Progenitor cell of endocrine pancreas (in vitro differentiated cells): ENCODE measurements around the gene NEURL1B. TPM values are rescaled to one million over a fixed set of nuclear protein-coding genes. Genes with fewer than 3 reads are reported as not detected.

Experiments used
- DNase-seq: peaks from one replicate; pipeline ENCODE4 v3.0.0; 2021; ENCODE audit warnings: low spot score; ENCODE audit not compliant: unreplicated experiment
- H3K27ac Mint-ChIP-seq: 2 replicates; pipeline ENCODE4 v1.8.0; 2021; ENCODE audit warnings: mild to moderate bottlenecking, moderate library complexity, mixed read lengths
- H3K27me3 Mint-ChIP-seq: 2 replicates; pipeline ENCODE4 v1.8.0; 2021; ENCODE audit warnings: mixed read lengths
- H3K36me3 Mint-ChIP-seq: 2 replicates; pipeline ENCODE4 v1.8.0; 2022; ENCODE audit warnings: mixed read lengths; ENCODE audit not compliant: insufficient read depth
- H3K4me1 Mint-ChIP-seq: 2 replicates; pipeline ENCODE4 v1.8.0; 2021; ENCODE audit warnings: low read depth, mixed read lengths
- H3K4me3 Mint-ChIP-seq: 2 replicates; pipeline ENCODE4 v1.8.0; 2021; ENCODE audit warnings: low read depth, mild to moderate bottlenecking, moderate library complexity, mixed read lengths
- H3K9me3 Mint-ChIP-seq: 2 replicates; pipeline ENCODE4 v1.8.0; 2021; ENCODE audit warnings: low read depth, mixed read lengths
- CTCF ChIP-seq: fragments of 200-600 bp; sonication (generic); IDR thresholded peaks from one replicate; pipeline ENCODE4 v1.5.0; 2021; ENCODE audit warnings: antibody characterized with exemption, mild to moderate bottlenecking; ENCODE audit not compliant: unreplicated experiment
- total RNA-seq: library from RNA; stranded (reverse); gene quantifications from 2 replicates; pipeline ENCODE4 v1.2.1, GENCODE V29; 2021

NEURL1B gene
- total RNA-seq, 1 donor from 2014 or later, result 4.0 TPM

- Mint-ChIP-seq H3K9me3 (no peaks in the 10 kb centered on the region), H3K36me3 (no peaks in the 10 kb centered on the region), H3K27ac (no peak overlapping the region), H3K4me1 (peaks cover 6% of the 10 kb centered on the region), H3K27me3 (peaks cover 73% of the 10 kb centered on the region), H3K4me3 (no peak overlapping the region)
- TF ChIP-seq CTCF, result no peak
- no peak for DNase-seq
Observed at GRCh38 chr5:172703952-172704351, 62.9 kb downstream of the NEURL1B start.

- no peak overlapping the region for H3K27ac Mint-ChIP-seq
- TF ChIP-seq CTCF, result no peak
- DNase-seq, result no peak
- H3K9me3 Mint-ChIP-seq, result no peaks in the 10 kb centered on the region
- H3K27me3 Mint-ChIP-seq, result peaks cover 67% of the 10 kb centered on the region
- no peak overlapping the region for H3K4me3 Mint-ChIP-seq
- H3K4me1 Mint-ChIP-seq, result peaks cover 6% of the 10 kb centered on the region
- no peaks in the 10 kb centered on the region for H3K36me3 Mint-ChIP-seq
Observed at GRCh38 chr5:172705576-172706084, 64.6 kb downstream of the NEURL1B start.

GRCh38 chr5:172706796-172707195 lies 65.7 kb downstream of the NEURL1B start:
- no peak overlapping the region for H3K4me3 Mint-ChIP-seq

GRCh38 chr5:172707285-172708182 lies 66.5 kb downstream of the NEURL1B start:
- H3K27me3 Mint-ChIP-seq, result peaks cover 57% of the 10 kb centered on the region
- DNase-seq, result no peak
- no peak overlapping the region for H3K27ac Mint-ChIP-seq
- H3K4me1 Mint-ChIP-seq, result no peaks in the 10 kb centered on the region
- H3K4me3 Mint-ChIP-seq, result no peak overlapping the region
- no peaks in the 10 kb centered on the region for H3K9me3 Mint-ChIP-seq
- H3K36me3 Mint-ChIP-seq, result no peaks in the 10 kb centered on the region
- peak; percentile 60 for TF ChIP-seq CTCF

More at GRCh38 chr5:172706796-172707195, 65.7 kb downstream of the NEURL1B start:
- no peak for DNase-seq
- no peak for TF ChIP-seq CTCF
- H3K9me3 Mint-ChIP-seq, result no peaks in the 10 kb centered on the region
- H3K27ac Mint-ChIP-seq, result no peak overlapping the region
- no peaks in the 10 kb centered on the region for H3K4me1 Mint-ChIP-seq
- H3K36me3 Mint-ChIP-seq, result no peaks in the 10 kb centered on the region
- peaks cover 63% of the 10 kb centered on the region for H3K27me3 Mint-ChIP-seq

- peaks cover 51% of the 10 kb centered on the region for H3K27me3 Mint-ChIP-seq
- H3K4me1 Mint-ChIP-seq, result no peaks in the 10 kb centered on the region
- TF ChIP-seq CTCF, result no peak
- no peaks in the 10 kb centered on the region for H3K9me3 Mint-ChIP-seq
- no peaks in the 10 kb centered on the region for H3K36me3 Mint-ChIP-seq
- no peak for DNase-seq
- no peak overlapping the region for H3K27ac Mint-ChIP-seq
- H3K4me3 Mint-ChIP-seq, result no peak overlapping the region
Observed at GRCh38 chr5:172708183-172708505, 67.1 kb downstream of the NEURL1B start.
